ENCODE data around the gene HACD2.

HACD2 gene

DNA sequence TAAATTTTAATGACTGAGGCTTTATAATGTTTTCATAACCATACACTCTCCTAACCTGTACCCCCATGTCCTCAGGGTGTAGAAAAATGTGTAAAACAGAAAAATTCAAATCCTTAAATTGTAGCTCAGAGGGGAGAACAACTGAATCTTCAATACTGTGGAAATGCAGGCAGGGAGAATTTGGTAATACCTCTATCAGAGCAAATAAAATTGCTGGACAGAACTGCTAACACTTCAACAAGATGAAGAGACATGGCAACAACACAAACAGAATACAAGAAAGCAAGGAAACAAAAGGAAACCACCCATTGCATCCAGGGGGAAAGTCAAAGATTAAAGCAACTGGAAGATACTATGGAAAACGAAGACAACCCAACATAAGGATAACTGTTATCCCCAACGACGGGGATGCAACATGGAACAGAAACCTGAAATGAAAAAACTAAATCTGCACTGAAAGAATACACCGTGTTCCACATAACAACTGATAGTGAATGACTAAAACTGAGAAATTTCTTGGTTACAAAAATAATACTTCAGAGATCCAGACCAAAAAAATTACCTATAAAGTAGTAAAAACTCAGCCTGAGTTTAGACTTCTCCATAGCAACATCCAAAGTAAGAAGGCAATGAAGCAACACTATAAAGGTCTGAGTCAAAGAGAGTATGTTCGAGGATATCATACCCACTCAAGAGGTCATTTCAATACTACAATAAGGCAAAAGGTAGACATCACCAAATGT lies 48.5 kb downstream of the HACD2 start:
- no peaks in the 10 kb centered on the region for H3K27me3 ChIP-seq (replicated peaks; ENCODE audit: control insufficient read depth, insufficient read depth, low read length)
- TF ChIP-seq, protein P1, sequence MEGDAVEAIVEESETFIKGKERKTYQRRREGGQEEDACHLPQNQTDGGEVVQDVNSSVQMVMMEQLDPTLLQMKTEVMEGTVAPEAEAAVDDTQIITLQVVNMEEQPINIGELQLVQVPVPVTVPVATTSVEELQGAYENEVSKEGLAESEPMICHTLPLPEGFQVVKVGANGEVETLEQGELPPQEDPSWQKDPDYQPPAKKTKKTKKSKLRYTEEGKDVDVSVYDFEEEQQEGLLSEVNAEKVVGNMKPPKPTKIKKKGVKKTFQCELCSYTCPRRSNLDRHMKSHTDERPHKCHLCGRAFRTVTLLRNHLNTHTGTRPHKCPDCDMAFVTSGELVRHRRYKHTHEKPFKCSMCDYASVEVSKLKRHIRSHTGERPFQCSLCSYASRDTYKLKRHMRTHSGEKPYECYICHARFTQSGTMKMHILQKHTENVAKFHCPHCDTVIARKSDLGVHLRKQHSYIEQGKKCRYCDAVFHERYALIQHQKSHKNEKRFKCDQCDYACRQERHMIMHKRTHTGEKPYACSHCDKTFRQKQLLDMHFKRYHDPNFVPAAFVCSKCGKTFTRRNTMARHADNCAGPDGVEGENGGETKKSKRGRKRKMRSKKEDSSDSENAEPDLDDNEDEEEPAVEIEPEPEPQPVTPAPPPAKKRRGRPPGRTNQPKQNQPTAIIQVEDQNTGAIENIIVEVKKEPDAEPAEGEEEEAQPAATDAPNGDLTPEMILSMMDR (IDR thresholded peaks at IDR 0.05; ENCODE audit: insufficient read depth, low read length, poor library complexity, severe bottlenecking) = no peak
- DNase-seq (ENCODE audit: extremely low read depth, insufficient read length) = peak; percentile 49
- no peak overlapping the region; the same call in 1 of the 2 replicates for H3K4me3 ChIP-seq (replicated peaks; ENCODE audit: low read depth, low read length)
- no peaks in the 10 kb centered on the region for H3K36me3 ChIP-seq (ENCODE audit: control insufficient read depth, insufficient read depth, low read length)

DNA sequence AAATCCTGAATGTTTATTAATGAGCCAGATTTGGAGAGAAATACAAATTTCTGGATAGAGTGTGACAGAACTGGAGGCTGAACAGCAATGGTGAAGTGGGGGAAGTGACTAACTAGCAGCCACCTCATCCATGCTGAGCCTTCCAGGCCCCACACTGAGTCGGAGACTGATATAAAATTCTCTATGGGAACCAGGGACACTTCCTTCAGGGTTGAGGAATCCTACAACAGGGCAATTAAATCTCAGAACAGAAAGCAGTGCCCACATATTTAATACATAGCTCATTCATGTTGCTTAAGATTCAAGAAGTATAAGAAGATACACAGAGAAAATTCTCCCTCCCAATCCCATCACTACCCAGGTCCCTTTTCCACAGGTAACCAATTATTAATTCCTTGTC lies 49.3 kb downstream of the HACD2 start:
- Histone ChIP-seq H3K36me3 (ENCODE audit: control insufficient read depth, insufficient read depth, low read length) (no peaks in the 10 kb centered on the region), H3K27me3 (replicated peaks; ENCODE audit: control insufficient read depth, insufficient read depth, low read length) (no peaks in the 10 kb centered on the region), H3K4me3 (replicated peaks; ENCODE audit: low read depth, low read length) (no peak overlapping the region)
- no peak for DNase-seq (ENCODE audit: extremely low read depth, insufficient read length)
- TF ChIP-seq, protein P1 (IDR thresholded peaks at IDR 0.05; ENCODE audit: insufficient read depth, low read length, poor library complexity, severe bottlenecking) = no peak

GRCh38 chr3:123534264-123534663 lies 50.6 kb downstream of the HACD2 start:
- H3K36me3 ChIP-seq (ENCODE audit: control insufficient read depth, insufficient read depth, low read length) = no peaks in the 10 kb centered on the region
- no peaks in the 10 kb centered on the region for H3K27me3 ChIP-seq (replicated peaks; ENCODE audit: control insufficient read depth, insufficient read depth, low read length)
- DNase-seq (ENCODE audit: extremely low read depth, insufficient read length) = no peak
- TF ChIP-seq, protein P1 (IDR thresholded peaks at IDR 0.05; ENCODE audit: insufficient read depth, low read length, poor library complexity, severe bottlenecking) = no peak
- H3K4me3 ChIP-seq (replicated peaks; ENCODE audit: low read depth, low read length) = no peak overlapping the region

DNA sequence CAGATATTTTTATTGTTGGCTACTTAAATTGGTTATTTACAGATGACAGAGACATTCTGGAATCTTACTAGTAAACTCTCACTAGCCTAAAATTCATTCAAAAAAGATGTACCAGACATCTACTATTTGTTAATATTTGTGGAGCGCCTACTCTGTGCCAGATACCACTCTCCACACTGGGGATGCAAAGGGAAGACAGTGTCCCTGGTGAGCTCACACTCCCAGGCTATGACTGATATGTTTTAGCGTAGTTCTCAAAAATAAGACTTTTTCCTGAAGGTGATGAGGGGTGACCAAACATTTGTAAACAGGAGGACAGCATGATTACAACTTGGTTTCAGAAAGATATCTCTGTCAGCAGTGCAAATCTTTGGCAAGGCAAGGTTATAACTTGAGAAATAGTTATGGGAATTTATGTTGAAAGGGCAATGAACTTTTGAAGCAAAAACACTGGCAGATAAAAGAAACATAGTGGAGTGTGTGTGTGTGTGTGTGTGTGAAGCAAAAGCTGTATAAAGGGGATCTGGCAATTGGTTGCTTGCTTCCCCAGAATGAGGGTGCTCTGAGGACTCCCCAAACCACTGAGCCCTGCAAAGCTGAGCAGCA lies 51.2 kb downstream of the HACD2 start:
- TF ChIP-seq, protein P1 (IDR thresholded peaks at IDR 0.05; ENCODE audit: insufficient read depth, low read length, poor library complexity, severe bottlenecking) = no peak
- DNase-seq (ENCODE audit: extremely low read depth, insufficient read length) = no peak
- Histone ChIP-seq H3K36me3 (ENCODE audit: control insufficient read depth, insufficient read depth, low read length) (no peaks in the 10 kb centered on the region), H3K4me3 (replicated peaks; ENCODE audit: low read depth, low read length) (no peak overlapping the region), H3K27me3 (replicated peaks; ENCODE audit: control insufficient read depth, insufficient read depth, low read length) (no peaks in the 10 kb centered on the region)

- no peak for DNase-seq (ENCODE audit: extremely low read depth, insufficient read length)
- Histone ChIP-seq H3K4me3 (replicated peaks; ENCODE audit: low read depth, low read length) (no peak overlapping the region), H3K36me3 (ENCODE audit: control insufficient read depth, insufficient read depth, low read length) (no peaks in the 10 kb centered on the region), H3K27me3 (replicated peaks; ENCODE audit: control insufficient read depth, insufficient read depth, low read length) (no peaks in the 10 kb centered on the region)
- TF ChIP-seq, protein P1 (IDR thresholded peaks at IDR 0.05; ENCODE audit: insufficient read depth, low read length, poor library complexity, severe bottlenecking) = no peak
Observed at GRCh38 chr3:123528130-123528529, 56.7 kb downstream of the HACD2 start.
